Peyer's patch (tissue), 4 donors: ENCODE measurements around the gene NTSR2. TPM values are rescaled to one million over a fixed set of nuclear protein-coding genes. Genes with fewer than 3 reads are reported as not detected.
A peak's percentile ranks its signal among the peaks of the same experiment; 100 is the strongest.

Source experiments
- DNase-seq, 3 donors: peaks; one replicate each; pipeline ENCODE4 v3.0.0-alpha.2; 2017 to 2019
- H3K27ac ChIP-seq, 4 donors: fragments of 200-600 bp; sonication (generic); one replicate each; pipeline ENCODE4 v1.5.1; 2016 to 2019
- H3K27me3 ChIP-seq, 2 donors: fragments of 200-600 bp; sonication (generic); one replicate each; pipeline ENCODE4 v1.5.1; 2019
- H3K36me3 ChIP-seq, 3 donors: fragments of 200-600 bp; sonication (generic); one replicate each; pipeline ENCODE4 v1.5.1; 2016 to 2019
- H3K4me1 ChIP-seq, 4 donors: fragments of 200-600 bp; sonication (generic); one replicate each; pipeline ENCODE4 v1.5.1; 2016 to 2019
- H3K4me3 ChIP-seq, 4 donors: fragments of 200-600 bp; sonication (generic); 1 replicate in 3 of 4; 2 replicates in 1 of 4; pipeline ENCODE4 v1.5.1; 2016 to 2019; ENCODE audit warnings: mild to moderate bottlenecking in 1 of 4
- H3K9me3 ChIP-seq, 4 donors: fragments of 200-600 bp; sonication (generic); one replicate each; pipeline ENCODE4 v1.5.1; 2016 to 2019; ENCODE audit warnings: mild to moderate bottlenecking in 1 of 4
- CTCF ChIP-seq, 6 experiments: fragments of 450-650 bp in 4 of 6; fragments of 200-600 bp in 2 of 6; sonication (generic) in 1 of 6; IDR thresholded peaks; one replicate each; pipeline ENCODE4 v1.5.1; 2017 to 2019; ENCODE audit warnings: antibody characterized with exemption in 6 of 6, mild to moderate bottlenecking in 3 of 6, moderate library complexity in 1 of 6
- POLR2A ChIP-seq, 2 donors: fragments of 450-650 bp; IDR thresholded peaks; one replicate each; pipeline ENCODE4 v1.5.1; 2017; ENCODE audit warnings: antibody characterized with exemption in 2 of 2, mild to moderate bottlenecking in 2 of 2, moderate library complexity in 2 of 2
- total RNA-seq, 4 donors: library from RNA; depleted of rRNA; stranded (reverse); fragments of >200 nt; gene quantifications; one replicate each; pipeline ENCODE4 v1.1.0, GENCODE V29; 2016

Gene NTSR2
- total RNA-seq, 4 donors from 2014 or later: not detected

- Histone ChIP-seq H3K4me1 (no peaks in the 10 kb centered on the region), H3K9me3 (no peaks in the 10 kb centered on the region), H3K27me3 (no peaks in the 10 kb centered on the region), H3K36me3 (no peaks in the 10 kb centered on the region), H3K4me3 (no peak overlapping the region), H3K27ac (peak overlapping the region in 2 of 4 donors; percentile 71 to 79)
- peak in 2 of 3 donors; percentile 55 to 75 for DNase-seq
- TF ChIP-seq POLR2A (IDR thresholded peaks at IDR 0.05) (no peak), CTCF (IDR thresholded peaks at IDR 0.05) (peak in 1 of 6 experiments; percentile 6)
Measured at GRCh38 chr2:11698009-11698922, 28.3 kb upstream of the NTSR2 start.

GRCh38 chr2:11697103-11697871, 27.3 kb upstream of the NTSR2 start:
- no peak overlapping the region for H3K4me3 ChIP-seq
- no peaks in the 10 kb centered on the region for H3K4me1 ChIP-seq
- peak overlapping the region in 2 of 4 donors; percentile 71 to 79 for H3K27ac ChIP-seq
- H3K36me3 ChIP-seq: no peaks in the 10 kb centered on the region
- DNase-seq: peak in 1 of 3 donors; percentile 50
- H3K9me3 ChIP-seq: no peaks in the 10 kb centered on the region
- TF ChIP-seq CTCF (IDR thresholded peaks at IDR 0.05): no peak
- TF ChIP-seq POLR2A (IDR thresholded peaks at IDR 0.05): no peak
- no peaks in the 10 kb centered on the region for H3K27me3 ChIP-seq

GRCh38 chr2:11696736-11697102, 26.7 kb upstream of the NTSR2 start:
- TF ChIP-seq POLR2A (IDR thresholded peaks at IDR 0.05): no peak
- no peak for TF ChIP-seq CTCF (IDR thresholded peaks at IDR 0.05)
- no peaks in the 10 kb centered on the region for H3K36me3 ChIP-seq
- no peaks in the 10 kb centered on the region for H3K9me3 ChIP-seq
- no peak overlapping the region for H3K4me3 ChIP-seq
- H3K27me3 ChIP-seq: no peaks in the 10 kb centered on the region
- H3K27ac ChIP-seq: no peak overlapping the region
- H3K4me1 ChIP-seq: no peaks in the 10 kb centered on the region
- DNase-seq: no peak

GRCh38 chr2:11695576-11695975, 25.6 kb upstream of the NTSR2 start:
- Histone ChIP-seq H3K27ac (no peak overlapping the region), H3K4me1 (no peaks in the 10 kb centered on the region), H3K9me3 (no peaks in the 10 kb centered on the region), H3K27me3 (no peaks in the 10 kb centered on the region), H3K36me3 (no peaks in the 10 kb centered on the region), H3K4me3 (no peak overlapping the region)
- no peak for DNase-seq
- TF ChIP-seq POLR2A (IDR thresholded peaks at IDR 0.05): no peak
- no peak for TF ChIP-seq CTCF (IDR thresholded peaks at IDR 0.05)

- H3K27me3 ChIP-seq: no peaks in the 10 kb centered on the region
- H3K27ac ChIP-seq: no peak overlapping the region
- H3K36me3 ChIP-seq: no peaks in the 10 kb centered on the region
- peak; percentile 64 to 86 (median 78) for TF ChIP-seq CTCF (IDR thresholded peaks at IDR 0.05)
- no peak for TF ChIP-seq POLR2A (IDR thresholded peaks at IDR 0.05)
- H3K4me3 ChIP-seq: no peak overlapping the region
- no peaks in the 10 kb centered on the region for H3K9me3 ChIP-seq
- DNase-seq: peak; percentile 58 to 89 (median 67)
- peaks cover 0 to 11% (median 3%) of the 10 kb centered on the region in 4 donors for H3K4me1 ChIP-seq
Measured at GRCh38 chr2:11692966-11693521, 23.0 kb upstream of the NTSR2 start.
